ENCODE data around the gene AMN1.
A peak's percentile ranks its signal among the peaks of the same experiment; 100 is the strongest.

The AMN1 gene

DNA sequence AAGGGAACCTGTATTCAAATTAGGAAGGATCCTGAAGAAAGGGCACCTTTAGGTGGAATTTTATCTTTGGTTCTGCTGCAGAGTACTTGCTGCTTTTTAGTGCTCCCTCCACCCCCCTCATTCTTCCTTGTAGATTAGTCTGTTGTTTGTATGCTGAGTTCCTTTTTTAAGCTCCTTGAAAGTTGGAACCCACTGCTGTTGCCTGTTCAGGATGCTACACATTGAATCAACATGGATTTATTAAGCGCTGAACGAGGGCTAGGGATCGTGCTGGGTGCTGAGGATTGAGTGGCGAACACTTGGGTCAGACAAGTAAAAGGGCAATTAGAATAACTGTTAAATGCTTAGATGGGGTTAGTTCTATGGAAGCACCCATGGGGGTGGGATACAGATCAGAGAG, 884 bp upstream of the AMN1 start:
- peak overlapping the region; percentile 41 for H3K4me2 ChIP-seq (ENCODE audit: insufficient read depth, low read length, poor library complexity, severe bottlenecking)
- H2BK120ac ChIP-seq (ENCODE audit: low read depth, low read length) = no peak overlapping the region
- no peak overlapping the region for H3K18ac ChIP-seq (ENCODE audit: low read length)
- peaks cover 0 to 4% of the 10 kb centered on the region in 2 donors for H3K4me1 ChIP-seq (ENCODE audit: control insufficient read depth in 2 of 2, insufficient read depth in 1 of 2, low read depth in 1 of 2, low read length in 2 of 2)
- no peak overlapping the region for H3K27ac ChIP-seq (replicated peaks; ENCODE audit: low read length)
- no peak overlapping the region for H3K23ac ChIP-seq (ENCODE audit: low read depth, low read length, poor library complexity)
- no peaks in the 10 kb centered on the region for H3K27me3 ChIP-seq (ENCODE audit: control insufficient read depth in 3 of 3, insufficient read depth in 3 of 3, low read depth in 1 of 3, low read length in 3 of 3)
- peak overlapping the region; percentile 77 to 91 for H3K4me3 ChIP-seq (ENCODE audit: low read length in 2 of 2)
- no peak for DNase-seq (ENCODE audit: low spot score)
- H3K36me3 ChIP-seq (replicated peaks in 1 of 2; ENCODE audit: control insufficient read depth in 2 of 2, insufficient read depth in 2 of 2, low read length in 2 of 2) = no peaks in the 10 kb centered on the region
- H2BK15ac ChIP-seq (ENCODE audit: low read length) = no peak overlapping the region
- peak overlapping the region; percentile 96 for H2AFZ ChIP-seq (ENCODE audit: low read length)
- peaks cover 0 to 2% of the 10 kb centered on the region in 2 donors for H3K9me3 ChIP-seq (replicated peaks in 1 of 2; ENCODE audit: control insufficient read depth in 2 of 2, insufficient read depth in 1 of 2, low read depth in 1 of 2, low read length in 2 of 2)
- no peaks in the 10 kb centered on the region for H3K79me1 ChIP-seq (ENCODE audit: low read depth, low read length)
- H3K4ac ChIP-seq (ENCODE audit: low read length) = no peak overlapping the region
- H3K9ac ChIP-seq (ENCODE audit: low read depth, low read length, poor library complexity) = no peak overlapping the region
- no peak overlapping the region for H4K8ac ChIP-seq (ENCODE audit: low read depth, low read length)
- no peak overlapping the region for H2AK5ac ChIP-seq (ENCODE audit: low read depth, low read length)
- H2BK12ac ChIP-seq (ENCODE audit: low read length) = no peak overlapping the region
- no peak overlapping the region for H4K91ac ChIP-seq (ENCODE audit: low read depth, low read length, poor library complexity)
- no peak overlapping the region for H2BK5ac ChIP-seq (ENCODE audit: low read length)
- H3K14ac ChIP-seq (ENCODE audit: low read length) = no peak overlapping the region
- WGBS, 2 donors (ENCODE audit: extremely low coverage in 2 of 2, insufficient read length in 2 of 2, insufficient replicate concordance in 1 of 2) = no CpG with 5 or more reads among the region's 4 CpGs

- H3K14ac ChIP-seq (ENCODE audit: low read length) = no peak overlapping the region
- WGBS, 2 donors (ENCODE audit: extremely low coverage in 2 of 2, insufficient read length in 2 of 2, insufficient replicate concordance in 1 of 2) = no CpG with 5 or more reads among the region's 22 CpGs
- peak overlapping the region; percentile 92 for H3K18ac ChIP-seq (ENCODE audit: low read length)
- no peak overlapping the region for H3K9ac ChIP-seq (ENCODE audit: low read depth, low read length, poor library complexity)
- DNase-seq (ENCODE audit: low spot score) = no peak
- no peak overlapping the region for H3K4ac ChIP-seq (ENCODE audit: low read length)
- H2AK5ac ChIP-seq (ENCODE audit: low read depth, low read length) = no peak overlapping the region
- H3K27ac ChIP-seq (replicated peaks; ENCODE audit: low read length) = peak overlapping the region; percentile 72
- peak overlapping the region; percentile 77 to 92 for H3K4me3 ChIP-seq (ENCODE audit: low read length in 2 of 2)
- peaks cover 0 to 5% of the 10 kb centered on the region in 2 donors for H3K4me1 ChIP-seq (ENCODE audit: control insufficient read depth in 2 of 2, insufficient read depth in 1 of 2, low read depth in 1 of 2, low read length in 2 of 2)
- no peak overlapping the region for H3K23ac ChIP-seq (ENCODE audit: low read depth, low read length, poor library complexity)
- peaks cover 0 to 4% of the 10 kb centered on the region in 2 donors for H3K9me3 ChIP-seq (replicated peaks in 1 of 2; ENCODE audit: control insufficient read depth in 2 of 2, insufficient read depth in 1 of 2, low read depth in 1 of 2, low read length in 2 of 2)
- no peak overlapping the region for H4K8ac ChIP-seq (ENCODE audit: low read depth, low read length)
- peak overlapping the region; percentile 85 for H2AFZ ChIP-seq (ENCODE audit: low read length)
- no peak overlapping the region for H2BK15ac ChIP-seq (ENCODE audit: low read length)
- no peak overlapping the region for H2BK120ac ChIP-seq (ENCODE audit: low read depth, low read length)
- H3K27me3 ChIP-seq (ENCODE audit: control insufficient read depth in 3 of 3, insufficient read depth in 3 of 3, low read depth in 1 of 3, low read length in 3 of 3) = no peaks in the 10 kb centered on the region
- no peaks in the 10 kb centered on the region for H3K79me1 ChIP-seq (ENCODE audit: low read depth, low read length)
- no peaks in the 10 kb centered on the region for H3K36me3 ChIP-seq (replicated peaks in 1 of 2; ENCODE audit: control insufficient read depth in 2 of 2, insufficient read depth in 2 of 2, low read length in 2 of 2)
- no peak overlapping the region for H4K91ac ChIP-seq (ENCODE audit: low read depth, low read length, poor library complexity)
- peak overlapping the region; percentile 60 for H3K4me2 ChIP-seq (ENCODE audit: insufficient read depth, low read length, poor library complexity, severe bottlenecking)
- peak overlapping the region; percentile 55 for H2BK5ac ChIP-seq (ENCODE audit: low read length)
- H2BK12ac ChIP-seq (ENCODE audit: low read length) = no peak overlapping the region
Observed at GRCh38 chr12:31728289-31728916, 418 bp downstream of the AMN1 start.

DNA sequence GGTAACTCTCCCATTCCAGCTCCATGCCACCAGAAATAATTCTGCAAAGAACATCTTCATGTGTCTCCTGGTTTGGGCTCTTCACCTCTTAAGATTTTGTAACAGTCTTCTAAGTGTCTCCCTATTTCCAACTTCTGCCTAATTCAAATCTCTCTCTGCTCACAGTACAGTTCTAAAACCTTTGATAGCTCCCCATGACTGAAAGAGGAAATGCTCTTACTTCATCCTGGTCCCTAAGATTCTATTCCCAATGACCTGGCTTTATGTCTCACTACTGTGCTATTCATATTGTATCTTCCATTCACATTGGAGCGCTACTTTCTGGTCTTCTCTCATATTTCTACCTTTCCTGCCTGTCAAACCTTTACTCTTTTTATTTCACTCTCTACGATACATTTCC, 1.6 kb downstream of the AMN1 start:
- H3K27ac ChIP-seq (replicated peaks; ENCODE audit: low read length) = no peak overlapping the region
- no peak overlapping the region for H3K18ac ChIP-seq (ENCODE audit: low read length)
- H2BK5ac ChIP-seq (ENCODE audit: low read length) = no peak overlapping the region
- no peak overlapping the region for H3K23ac ChIP-seq (ENCODE audit: low read depth, low read length, poor library complexity)
- no peak overlapping the region for H2BK120ac ChIP-seq (ENCODE audit: low read depth, low read length)
- H4K91ac ChIP-seq (ENCODE audit: low read depth, low read length, poor library complexity) = no peak overlapping the region
- H3K14ac ChIP-seq (ENCODE audit: low read length) = no peak overlapping the region
- H4K8ac ChIP-seq (ENCODE audit: low read depth, low read length) = no peak overlapping the region
- DNase-seq (ENCODE audit: low spot score) = no peak
- H3K79me1 ChIP-seq (ENCODE audit: low read depth, low read length) = no peaks in the 10 kb centered on the region
- no peak overlapping the region for H2AK5ac ChIP-seq (ENCODE audit: low read depth, low read length)
- no peak overlapping the region for H3K9ac ChIP-seq (ENCODE audit: low read depth, low read length, poor library complexity)
- H3K4ac ChIP-seq (ENCODE audit: low read length) = no peak overlapping the region
- no peaks in the 10 kb centered on the region for H3K36me3 ChIP-seq (replicated peaks in 1 of 2; ENCODE audit: control insufficient read depth in 2 of 2, insufficient read depth in 2 of 2, low read length in 2 of 2)
- no peak overlapping the region for H2AFZ ChIP-seq (ENCODE audit: low read length)
- H3K4me1 ChIP-seq (ENCODE audit: control insufficient read depth in 2 of 2, insufficient read depth in 1 of 2, low read depth in 1 of 2, low read length in 2 of 2) = peaks cover 0 to 5% of the 10 kb centered on the region in 2 donors
- H3K9me3 ChIP-seq (replicated peaks in 1 of 2; ENCODE audit: control insufficient read depth in 2 of 2, insufficient read depth in 1 of 2, low read depth in 1 of 2, low read length in 2 of 2) = peaks cover 0 to 4% of the 10 kb centered on the region in 2 donors
- H2BK15ac ChIP-seq (ENCODE audit: low read length) = no peak overlapping the region
- WGBS, 2 donors (ENCODE audit: extremely low coverage in 2 of 2, insufficient read length in 2 of 2, insufficient replicate concordance in 1 of 2) = 100% methylated on average over 1 of the region's 2 CpGs
- H3K4me3 ChIP-seq (ENCODE audit: low read length in 2 of 2) = no peak overlapping the region
- H3K27me3 ChIP-seq (ENCODE audit: control insufficient read depth in 3 of 3, insufficient read depth in 3 of 3, low read depth in 1 of 3, low read length in 3 of 3) = no peaks in the 10 kb centered on the region
- H3K4me2 ChIP-seq (ENCODE audit: insufficient read depth, low read length, poor library complexity, severe bottlenecking) = no peak overlapping the region
- H2BK12ac ChIP-seq (ENCODE audit: low read length) = no peak overlapping the region

- Histone ChIP-seq H3K4me2 (ENCODE audit: insufficient read depth, low read length, poor library complexity, severe bottlenecking) (no peak overlapping the region), H3K27me3 (ENCODE audit: control insufficient read depth in 3 of 3, insufficient read depth in 3 of 3, low read depth in 1 of 3, low read length in 3 of 3) (no peaks in the 10 kb centered on the region), H3K9ac (ENCODE audit: low read depth, low read length, poor library complexity) (no peak overlapping the region), H3K4me1 (ENCODE audit: control insufficient read depth in 2 of 2, insufficient read depth in 1 of 2, low read depth in 1 of 2, low read length in 2 of 2) (peaks cover 0 to 5% of the 10 kb centered on the region in 2 donors), H3K36me3 (replicated peaks in 1 of 2; ENCODE audit: control insufficient read depth in 2 of 2, insufficient read depth in 2 of 2, low read length in 2 of 2) (no peaks in the 10 kb centered on the region), H3K79me1 (ENCODE audit: low read depth, low read length) (no peaks in the 10 kb centered on the region), H2BK5ac (ENCODE audit: low read length) (no peak overlapping the region), H2AFZ (ENCODE audit: low read length) (no peak overlapping the region), H3K4ac (ENCODE audit: low read length) (no peak overlapping the region), H2AK5ac (ENCODE audit: low read depth, low read length) (no peak overlapping the region), H3K23ac (ENCODE audit: low read depth, low read length, poor library complexity) (no peak overlapping the region), H3K27ac (replicated peaks; ENCODE audit: low read length) (no peak overlapping the region), H3K18ac (ENCODE audit: low read length) (no peak overlapping the region), H4K8ac (ENCODE audit: low read depth, low read length) (no peak overlapping the region), H3K9me3 (replicated peaks in 1 of 2; ENCODE audit: control insufficient read depth in 2 of 2, insufficient read depth in 1 of 2, low read depth in 1 of 2, low read length in 2 of 2) (peaks cover 0 to 4% of the 10 kb centered on the region in 2 donors), H3K4me3 (ENCODE audit: low read length in 2 of 2) (no peak overlapping the region), H4K91ac (ENCODE audit: low read depth, low read length, poor library complexity) (no peak overlapping the region), H3K14ac (ENCODE audit: low read length) (no peak overlapping the region), H2BK120ac (ENCODE audit: low read depth, low read length) (no peak overlapping the region), H2BK12ac (ENCODE audit: low read length) (no peak overlapping the region), H2BK15ac (ENCODE audit: low read length) (no peak overlapping the region)
- no peak for DNase-seq (ENCODE audit: low spot score)
Observed at GRCh38 chr12:31726575-31726974, 2.2 kb downstream of the AMN1 start.

Data from neuronal stem cell (in vitro differentiated cells).